GM11168 (cell line): ENCODE data around the gene PPP1R12A.
"Not testable (repeated sequence)": the region's sequence is repeated elsewhere in the genome, so short reads cannot be mapped to it uniquely, and the experiment has no call there.

ENCODE experiments used
- in situ Hi-C: fragments of 300-500 bp; cut with MboI; formaldehyde crosslinking; loops from one replicate; pipeline ENCODE4 v1.12.0; 2022; ENCODE audit warnings: low sequenced_read_pairs; ENCODE audit not compliant: unreplicated experiment

Gene PPP1R12A

DNA sequence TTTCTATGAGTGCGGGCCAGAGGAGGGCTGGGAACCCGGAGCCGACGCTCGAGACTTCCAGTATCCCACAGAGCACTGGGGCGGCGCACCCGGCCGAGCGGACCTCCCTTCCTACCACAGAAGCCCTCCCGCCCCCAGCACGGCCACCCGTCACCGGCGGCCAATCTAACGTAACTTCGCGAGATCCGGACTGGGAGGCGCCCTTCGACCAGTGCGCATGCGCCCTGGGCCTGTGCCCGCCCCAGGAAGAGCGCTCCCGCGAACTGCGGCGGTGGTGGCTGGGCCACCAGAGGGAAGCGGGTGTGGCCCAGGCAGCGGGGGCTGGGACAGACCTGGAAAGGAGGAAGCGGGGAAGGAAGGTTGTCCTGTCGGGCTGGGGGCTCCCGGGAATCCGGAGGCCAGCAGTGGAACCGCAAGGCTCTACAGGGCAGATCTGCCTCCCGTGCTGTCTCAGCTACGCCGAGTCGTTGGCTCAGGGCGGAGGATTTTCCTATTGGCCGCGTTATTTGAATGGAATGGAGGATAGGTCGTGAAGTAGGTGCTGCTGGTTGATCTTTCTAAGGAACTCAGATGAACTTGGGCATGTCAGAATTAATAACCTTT lies at the start of gene PPP1R12A:
TSS of gene PPP1R12A (minus strand) at position 77 of the 603 bp plus-strand sequence. CDS start 166 bp downstream, outside the sequence.
- in situ Hi-C loops = no loop called here

DNA sequence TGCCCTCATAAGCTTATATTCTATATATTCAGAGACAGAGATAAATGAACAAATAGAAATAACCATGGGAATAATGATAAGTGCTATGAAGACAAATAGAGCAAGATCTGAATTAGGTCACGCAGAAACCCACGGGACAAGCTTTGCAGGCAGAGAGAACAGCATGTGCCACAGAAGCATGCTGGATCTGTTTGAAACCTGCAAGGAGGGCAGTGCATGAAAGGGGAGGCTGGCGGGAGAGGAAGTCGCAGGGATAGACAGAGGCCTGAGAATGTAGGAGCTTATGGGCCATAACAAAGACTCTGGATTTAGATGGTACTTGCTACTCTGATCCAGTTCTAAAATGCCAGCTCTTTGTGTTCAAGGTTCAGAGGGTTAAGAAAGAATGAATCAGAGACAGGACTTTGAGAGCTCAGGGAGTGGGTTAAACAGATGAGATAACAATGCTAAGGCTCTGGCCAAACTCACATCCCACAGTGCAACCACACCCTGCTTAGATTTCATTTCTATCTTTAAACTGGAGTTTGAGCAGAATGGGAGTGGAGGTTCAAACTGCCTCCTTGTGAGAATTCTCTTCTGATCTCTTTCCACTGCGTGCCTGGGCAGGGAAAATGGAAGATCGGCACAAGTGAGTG lies 49.2 kb upstream of the PPP1R12A start:
- in situ Hi-C loops = no loop called here

DNA sequence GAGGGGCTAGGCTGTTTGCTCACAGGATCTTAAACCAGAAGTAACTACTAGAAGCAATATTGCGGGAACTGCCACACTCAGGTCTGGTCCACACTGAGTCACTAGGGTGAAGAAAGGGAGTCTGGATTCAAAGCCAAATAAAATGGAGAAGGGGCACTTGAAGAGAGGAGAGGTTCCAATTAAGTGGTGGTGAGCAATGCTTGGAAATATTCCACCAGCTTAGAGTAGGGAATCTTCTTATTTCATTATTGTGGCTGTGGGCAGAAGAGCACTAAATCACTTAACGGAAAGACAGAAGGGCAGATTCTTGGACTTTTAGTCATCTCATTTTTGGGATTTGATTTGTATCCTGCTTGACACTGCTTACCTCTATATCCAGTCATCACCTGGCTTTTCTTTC lies 48.6 kb upstream of the PPP1R12A start:
- in situ Hi-C loops = no loop called here

DNA sequence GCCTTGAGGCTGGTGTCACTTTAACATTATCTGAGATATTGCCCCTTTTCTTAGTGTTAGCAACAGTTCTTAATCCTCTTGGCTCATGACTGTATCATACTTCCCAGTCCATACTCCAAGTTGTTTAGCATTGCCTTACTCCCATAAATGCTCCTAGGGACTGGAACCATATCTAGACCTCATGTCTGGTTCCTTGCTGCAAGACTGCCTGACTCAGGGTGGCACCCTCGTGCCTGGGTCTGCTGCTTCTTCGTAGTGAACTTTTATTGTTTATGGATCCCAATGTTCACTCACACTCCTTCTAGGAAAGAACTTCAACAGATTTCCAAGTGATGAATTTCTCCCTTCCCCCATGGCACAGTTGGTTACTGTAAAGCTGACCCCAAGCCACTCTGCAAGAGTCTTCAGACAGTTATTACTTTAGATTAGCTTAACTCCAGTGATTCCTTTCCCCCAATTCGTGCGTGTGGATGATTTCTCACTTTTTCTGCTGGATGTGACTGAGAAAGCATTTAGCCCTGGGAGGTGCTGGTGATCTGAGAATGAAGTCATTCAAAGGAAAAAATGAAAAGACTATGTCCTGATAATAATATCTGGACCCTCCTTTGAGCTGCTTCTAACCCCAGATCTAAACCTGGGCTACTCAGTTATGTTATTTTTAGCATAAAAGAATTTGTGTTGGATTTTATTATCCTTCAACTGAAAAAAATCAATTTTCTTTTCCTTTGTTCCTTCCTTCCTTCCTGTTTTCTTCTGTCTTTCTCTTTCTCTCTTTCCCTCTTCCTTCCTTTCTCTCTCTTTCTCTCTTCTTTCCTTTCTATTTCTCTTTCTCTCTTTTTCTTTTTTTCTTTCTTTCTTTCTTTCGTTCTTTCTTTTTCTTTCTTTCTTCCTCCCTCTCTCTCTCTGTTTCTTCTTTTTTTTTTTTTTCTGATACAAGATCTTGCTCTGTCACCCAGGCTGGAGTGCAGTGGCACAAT lies 47.5 kb upstream of the PPP1R12A start:
- in situ Hi-C loops = no loop called here

DNA sequence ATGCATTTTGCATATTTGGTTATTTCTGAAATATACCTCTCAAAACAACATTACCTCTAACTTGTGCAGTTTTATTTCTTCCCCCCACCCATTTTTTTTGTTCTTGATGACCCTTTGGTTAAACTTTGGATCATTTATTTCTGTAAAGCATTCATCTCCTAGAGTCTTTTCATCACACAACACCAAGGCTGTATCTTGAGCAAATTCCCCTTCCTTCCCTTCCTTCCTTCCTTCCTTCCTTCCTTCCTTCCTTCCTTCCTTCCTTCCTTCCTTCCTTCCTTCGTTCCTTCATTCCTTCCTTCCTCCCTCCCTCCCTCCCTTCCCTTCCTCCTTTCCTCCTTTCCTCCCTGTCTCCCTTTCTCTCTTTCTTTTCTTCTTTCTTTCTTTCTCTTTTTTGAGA lies 43.8 kb upstream of the PPP1R12A start:
- in situ Hi-C loops = no loop called here

DNA sequence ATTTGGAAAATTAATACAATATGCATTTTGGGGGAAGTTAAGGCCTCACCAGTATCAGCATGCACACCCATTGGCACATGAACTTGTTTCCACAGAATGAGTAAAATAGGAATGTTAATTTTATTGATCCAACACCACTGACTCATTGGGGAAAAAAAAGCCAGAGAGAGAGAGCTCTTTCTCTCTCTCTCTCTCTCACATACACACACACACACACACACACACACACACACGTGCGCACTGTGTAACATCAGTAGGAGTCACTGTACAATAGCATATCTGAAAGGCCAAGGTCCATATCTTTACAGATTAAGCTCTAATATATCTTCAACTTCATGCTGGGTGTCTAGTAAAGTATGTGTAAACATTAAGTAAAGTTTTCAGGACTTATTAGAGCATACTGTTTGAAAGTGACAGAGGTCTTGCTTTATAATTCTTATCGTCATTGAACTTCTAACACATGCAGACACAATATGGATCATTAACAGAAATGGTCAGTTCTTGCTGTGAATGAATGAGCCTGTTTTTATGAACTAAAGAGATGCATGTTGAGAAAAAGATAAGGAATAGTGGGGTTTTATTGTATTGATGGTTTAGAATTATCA lies 43.1 kb upstream of the PPP1R12A start:
- in situ Hi-C loops = not testable (repeated sequence)

DNA sequence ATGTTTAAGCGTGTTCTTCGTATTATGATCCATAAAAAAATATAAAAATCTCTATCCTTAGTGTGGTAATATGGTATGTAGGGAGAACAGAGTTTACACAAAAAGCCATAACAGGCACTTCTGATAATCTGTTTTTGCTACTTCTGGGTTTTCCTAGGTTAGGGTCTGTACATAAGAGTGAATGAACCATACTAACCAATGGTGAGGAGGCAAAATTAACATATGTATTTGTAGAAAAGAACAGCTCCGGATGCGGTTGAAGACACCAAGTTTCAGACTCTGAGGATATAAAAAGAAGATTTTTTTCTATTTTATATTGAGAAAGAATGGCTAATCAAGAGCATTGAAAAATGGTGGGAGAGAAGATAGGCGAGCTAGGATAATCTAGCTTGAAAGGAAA lies 40.2 kb upstream of the PPP1R12A start:
- in situ Hi-C loops = no loop called here

DNA sequence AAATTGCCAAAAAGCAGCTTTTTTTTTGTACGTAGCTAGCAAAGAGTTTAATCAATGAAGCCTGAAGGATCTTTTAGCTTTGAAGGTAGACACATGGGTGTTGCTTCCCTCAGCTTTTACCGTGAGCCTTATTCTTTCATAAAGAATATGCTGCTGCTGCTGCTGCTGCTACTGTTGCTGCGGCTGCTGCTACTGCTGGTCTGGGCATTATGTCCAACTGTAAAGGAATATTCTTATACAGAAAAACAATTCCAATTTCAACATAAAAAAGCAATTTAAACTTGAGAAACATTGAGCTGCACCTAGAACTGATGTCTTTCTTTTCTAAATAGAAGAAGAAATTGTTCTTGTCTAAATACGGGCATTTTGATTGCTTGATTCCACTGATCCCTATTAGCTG lies 38.9 kb upstream of the PPP1R12A start:
- in situ Hi-C loops = no loop called here

DNA sequence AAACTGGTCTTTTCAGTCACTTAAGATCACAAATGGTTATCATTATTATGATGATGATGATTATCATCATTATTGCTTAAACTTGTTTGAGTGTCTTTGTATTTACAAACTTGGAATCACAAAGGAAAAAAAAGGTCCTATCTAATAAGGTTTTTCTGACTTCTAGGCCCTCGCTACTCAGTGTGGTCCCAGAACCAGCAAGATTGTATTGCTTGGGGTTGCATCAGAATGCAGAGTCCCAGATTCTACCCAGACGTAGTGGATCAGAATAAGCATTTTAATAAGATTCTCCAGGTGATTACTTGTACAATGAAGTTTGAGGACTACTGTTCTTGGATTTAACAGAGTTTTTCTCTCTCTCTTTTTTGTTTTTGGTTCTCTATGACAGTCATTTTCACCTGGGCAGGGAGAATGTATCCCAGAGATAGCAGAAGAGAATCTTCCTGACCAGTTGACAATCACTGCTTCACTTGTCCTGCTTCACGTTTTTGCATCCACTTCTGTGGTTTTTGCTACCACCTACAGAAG lies 29.3 kb upstream of the PPP1R12A start:
- in situ Hi-C loops = no loop called here

DNA sequence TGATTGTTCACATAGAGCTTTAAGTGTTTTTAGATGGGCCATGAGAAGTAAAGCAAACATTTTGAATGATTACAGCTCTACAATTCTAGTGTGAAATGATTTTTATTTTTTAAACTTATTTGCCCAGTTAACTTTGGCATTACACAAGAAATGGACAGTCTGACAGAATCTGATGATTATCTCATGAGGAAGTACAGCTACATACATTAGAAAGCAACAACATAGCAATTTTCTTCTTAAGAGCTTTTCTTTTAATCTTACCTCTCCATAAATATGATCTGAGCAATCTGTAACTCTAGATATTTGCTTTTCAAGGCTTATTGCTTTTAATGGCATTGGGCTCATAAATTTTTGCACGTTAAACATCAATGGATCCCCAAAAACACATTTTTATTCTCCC lies 26.5 kb upstream of the PPP1R12A start:
- in situ Hi-C loops = no loop called here

DNA sequence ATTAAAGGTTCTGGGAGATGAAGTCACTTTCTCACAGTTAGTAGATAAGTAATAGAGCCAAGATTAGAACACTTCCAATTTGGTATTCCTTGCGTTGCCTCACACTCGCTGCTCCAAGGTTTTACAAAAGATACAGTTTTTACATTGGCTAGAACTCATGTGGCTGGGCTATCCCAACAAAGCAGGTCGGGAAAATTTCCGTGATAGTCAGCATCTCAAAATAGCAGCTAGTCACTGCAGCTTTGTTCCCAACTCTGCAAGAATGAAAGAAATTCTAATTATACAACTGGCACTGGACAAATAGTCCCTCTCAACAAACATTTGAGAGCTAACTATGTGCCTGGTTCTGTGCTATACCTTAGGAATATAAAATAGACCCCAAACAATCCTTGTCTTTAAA lies 24.6 kb upstream of the PPP1R12A start:
- in situ Hi-C loops = no loop called here

DNA sequence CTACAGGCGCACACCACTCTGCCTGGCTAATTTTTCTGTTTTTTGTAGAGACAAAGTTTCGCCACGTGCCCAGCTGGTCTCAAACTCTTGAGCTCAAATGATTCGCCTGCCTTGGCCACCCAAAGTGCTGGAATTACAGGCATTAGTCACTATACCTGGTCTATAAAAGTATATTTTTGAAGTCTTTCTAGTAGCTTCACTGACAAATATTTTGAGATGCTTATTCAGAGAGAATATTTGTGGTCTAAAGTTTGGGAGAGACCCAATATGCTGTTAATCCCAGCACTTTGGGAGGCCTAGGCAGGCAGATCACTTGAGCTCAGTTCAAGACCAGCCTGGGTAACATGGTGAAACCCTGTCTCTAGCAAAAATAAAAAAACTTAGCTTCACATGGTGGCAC lies 22.0 kb upstream of the PPP1R12A start:
- in situ Hi-C loops = no loop called here

DNA sequence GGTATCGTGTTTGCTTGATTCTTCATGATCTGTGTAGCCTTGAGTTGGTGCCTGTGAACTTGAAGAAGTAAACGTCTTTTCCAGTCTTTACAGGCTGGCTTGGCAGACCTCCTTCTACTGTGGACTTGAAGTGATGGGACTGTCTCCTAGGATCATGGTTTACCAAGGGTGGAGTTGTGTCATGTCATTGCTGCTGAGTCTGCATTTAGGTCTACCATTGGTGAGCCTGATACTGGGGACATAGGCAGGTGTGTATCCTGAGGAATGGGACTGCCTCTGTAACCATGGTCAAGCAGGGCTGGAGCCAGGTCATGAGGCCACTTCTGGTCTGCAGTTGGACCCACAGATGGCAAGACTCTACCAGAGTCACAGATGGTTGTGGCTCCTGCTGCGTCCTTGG lies 20.7 kb upstream of the PPP1R12A start:
- in situ Hi-C loops = no loop called here

DNA sequence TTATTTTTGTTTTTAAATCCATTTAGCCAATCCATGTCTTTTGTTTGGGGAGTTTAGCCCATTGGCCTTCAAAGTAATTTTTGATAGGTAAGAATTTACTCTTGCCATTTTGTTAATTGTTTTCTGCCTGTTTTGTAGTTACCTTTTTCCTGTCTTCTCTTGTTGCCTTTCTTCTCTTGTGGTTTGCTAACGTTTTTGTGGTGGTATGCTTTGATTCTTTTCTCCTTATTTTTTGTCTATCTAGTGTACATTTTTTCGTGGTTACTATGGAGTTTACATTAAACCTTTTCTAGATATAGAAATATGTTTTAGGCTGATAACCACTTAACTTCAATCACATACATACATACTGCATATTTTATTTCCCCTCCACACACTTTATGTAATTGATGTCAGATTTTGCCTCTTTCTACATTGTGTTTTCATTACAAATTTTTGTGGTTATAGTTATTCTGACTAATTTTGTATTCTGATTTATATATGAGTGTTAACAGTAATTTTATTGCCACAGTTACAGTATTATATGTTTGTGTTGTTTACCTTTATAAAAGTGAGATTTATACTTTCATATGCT lies 19.2 kb upstream of the PPP1R12A start:
- in situ Hi-C loops = no loop called here

DNA sequence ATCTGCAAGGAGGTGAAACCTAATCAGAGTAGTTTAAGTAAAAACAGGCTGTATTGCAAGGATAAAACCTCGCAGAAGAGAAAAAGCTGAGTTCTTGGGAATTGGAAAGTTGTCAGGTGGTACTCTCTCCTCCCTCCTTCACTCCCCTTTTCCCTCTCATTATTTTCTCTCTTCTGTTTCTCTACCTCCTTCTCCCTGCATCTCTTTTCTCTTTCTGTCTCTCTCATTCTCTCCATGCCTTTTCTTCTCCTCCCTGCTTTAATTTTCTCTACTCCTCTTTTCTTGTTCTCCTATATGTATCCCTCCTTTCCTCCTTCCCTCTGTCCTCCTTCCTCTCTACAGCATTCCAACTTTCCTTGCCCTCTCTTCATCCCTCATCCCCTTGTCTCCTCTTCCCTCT lies 14.2 kb upstream of the PPP1R12A start:
- in situ Hi-C loops = no loop called here

DNA sequence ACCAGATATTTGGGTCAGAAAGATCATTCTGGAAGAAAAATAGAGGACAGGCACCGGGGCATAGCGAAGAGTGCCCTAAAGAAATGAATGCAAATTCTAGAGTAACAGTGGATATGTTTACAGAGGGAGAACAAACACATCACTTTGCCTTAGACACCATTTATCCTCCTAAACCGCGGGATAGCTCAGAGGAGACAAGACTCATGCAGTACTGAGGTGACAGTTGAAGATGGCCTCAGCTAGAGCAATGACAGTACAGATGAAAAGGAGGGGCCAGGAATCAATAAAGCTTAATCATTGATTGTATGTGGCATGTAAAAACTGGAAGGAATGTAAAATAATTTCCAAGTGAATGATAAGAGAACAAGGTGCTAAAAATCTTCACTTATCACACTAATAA lies 10.5 kb upstream of the PPP1R12A start:
- in situ Hi-C loops = no loop called here

DNA sequence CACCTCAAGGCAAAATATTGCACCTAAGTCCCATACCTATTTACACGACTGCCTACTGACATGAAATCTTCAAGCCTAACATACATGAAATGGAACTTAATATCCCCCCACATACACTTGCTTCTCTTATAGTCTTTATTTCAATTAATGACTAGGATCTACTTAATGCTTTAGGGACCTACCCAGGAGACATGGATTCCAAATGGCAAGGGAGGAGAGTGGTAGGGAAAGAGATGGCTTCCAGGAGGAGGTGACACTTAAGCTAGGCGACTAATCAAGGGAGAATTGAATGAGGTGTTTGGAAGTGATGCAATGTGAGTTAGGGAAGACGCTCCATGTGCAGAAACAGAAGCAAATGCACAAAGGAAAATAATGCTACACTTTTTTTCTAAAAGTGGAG lies 9.7 kb upstream of the PPP1R12A start:
- in situ Hi-C loops = no loop called here

DNA sequence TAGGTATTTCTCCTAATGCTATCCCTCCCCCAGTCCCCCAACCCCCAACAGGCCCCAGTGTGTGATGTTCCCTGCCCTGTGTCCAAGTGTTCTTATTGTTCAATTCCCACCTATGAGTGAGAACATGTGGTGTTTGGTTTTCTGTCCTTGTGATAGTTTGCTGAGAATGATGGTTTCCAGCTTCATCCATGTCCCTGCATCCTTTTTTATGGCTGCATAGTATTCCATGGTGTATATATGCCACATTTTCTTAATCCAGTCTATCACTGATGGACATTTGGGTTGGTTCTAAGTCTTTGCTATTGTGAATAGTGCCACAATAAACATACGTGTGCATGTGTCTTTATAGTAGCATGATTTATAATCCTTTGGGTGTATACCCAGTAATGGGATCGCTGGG lies 7.9 kb upstream of the PPP1R12A start:
- in situ Hi-C loops = not testable (repeated sequence)

DNA sequence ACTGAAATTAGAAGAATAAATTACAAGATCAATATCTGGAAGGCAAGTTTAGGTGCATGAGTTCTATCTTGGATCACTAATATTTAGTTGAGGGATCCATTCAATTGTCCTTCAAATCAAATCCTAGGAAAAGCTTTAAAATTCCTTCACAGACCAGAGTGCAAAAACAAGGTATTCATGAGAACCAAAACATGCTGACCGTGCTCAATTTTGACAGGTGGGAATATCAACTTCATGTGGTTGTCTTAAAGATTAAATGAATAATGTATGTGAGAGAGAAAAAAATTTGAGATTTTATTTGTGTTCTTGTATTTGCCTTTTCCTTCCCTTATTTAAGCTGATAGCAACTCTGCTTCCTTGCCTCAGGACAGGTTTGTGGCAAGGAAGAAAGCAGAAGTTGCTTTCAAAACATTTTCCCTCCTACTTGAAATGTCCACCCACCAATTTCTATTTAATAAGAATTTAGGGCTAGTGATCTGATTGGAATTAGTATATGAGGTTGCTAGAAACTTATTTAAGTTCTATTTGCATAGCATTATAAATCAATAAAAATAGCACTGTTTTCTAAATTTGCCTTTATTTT lies 4.9 kb upstream of the PPP1R12A start:
- in situ Hi-C loops = no loop called here

DNA sequence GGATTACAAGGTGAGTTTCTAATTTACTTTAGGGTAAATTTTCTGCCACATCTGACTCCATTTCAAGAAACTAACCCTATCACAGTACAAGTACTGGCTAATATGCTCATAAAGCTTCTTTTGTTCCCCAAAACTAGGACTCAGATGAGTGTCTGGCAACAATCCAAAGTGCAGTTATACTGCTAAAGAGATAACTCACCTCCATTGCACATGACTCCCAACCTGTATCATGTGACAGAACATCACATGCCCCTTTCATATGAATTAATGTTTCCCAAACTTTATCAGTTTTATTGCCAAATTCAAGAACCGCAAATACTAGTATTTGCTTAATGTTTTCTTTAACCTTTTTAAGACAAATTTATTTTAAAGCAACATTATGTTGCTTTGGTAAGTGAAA lies 3.9 kb upstream of the PPP1R12A start:
- in situ Hi-C loops = no loop called here
